HG03196 (cell line): Measurements from ENCODE around the gene STK40.

ENCODE experiments used
- ATAC-seq: cut with Tn5 transposase; IDR thresholded peaks from one replicate; pipeline ENCODE4 v1.9.1; 2021; ENCODE audit not compliant: unreplicated experiment

Gene STK40

DNA sequence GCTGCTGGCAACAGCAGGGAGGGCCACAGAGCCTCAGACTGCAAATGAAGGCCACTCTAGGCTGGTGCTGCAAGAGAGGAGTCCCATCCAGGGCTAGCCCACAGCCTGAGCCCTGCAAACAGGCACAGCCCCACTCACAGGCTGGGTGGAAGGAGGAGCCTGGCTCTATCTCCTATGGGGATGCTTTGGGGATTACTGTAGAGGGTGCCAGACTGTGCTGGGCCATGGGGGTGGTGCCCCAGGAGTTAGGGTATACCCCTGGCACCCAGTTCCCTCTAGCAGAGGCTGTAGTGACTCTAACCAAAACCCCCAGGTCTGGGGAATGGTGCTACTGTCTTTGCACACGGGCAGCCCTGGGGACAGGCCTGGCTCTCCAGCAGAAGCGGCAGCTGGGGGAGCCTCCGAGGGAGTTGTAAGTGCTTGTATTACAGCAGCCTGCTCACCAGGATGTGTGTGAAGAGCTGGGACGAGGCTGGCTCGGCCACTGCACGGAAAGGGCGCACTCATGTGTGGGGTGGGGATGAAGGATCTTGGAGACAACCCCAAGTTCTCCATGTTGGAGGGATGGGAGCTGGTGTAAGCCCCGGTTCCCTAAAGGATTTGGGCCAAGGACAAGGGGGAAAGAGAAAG, 38.9 kb downstream of the STK40 start:
- ATAC-seq = no peak

GRCh38 chr1:36345353-36345752, 40.4 kb downstream of the STK40 start:
- no peak for ATAC-seq

GRCh38 chr1:36344395-36344680, 41.4 kb downstream of the STK40 start:
- ATAC-seq = no peak

DNA sequence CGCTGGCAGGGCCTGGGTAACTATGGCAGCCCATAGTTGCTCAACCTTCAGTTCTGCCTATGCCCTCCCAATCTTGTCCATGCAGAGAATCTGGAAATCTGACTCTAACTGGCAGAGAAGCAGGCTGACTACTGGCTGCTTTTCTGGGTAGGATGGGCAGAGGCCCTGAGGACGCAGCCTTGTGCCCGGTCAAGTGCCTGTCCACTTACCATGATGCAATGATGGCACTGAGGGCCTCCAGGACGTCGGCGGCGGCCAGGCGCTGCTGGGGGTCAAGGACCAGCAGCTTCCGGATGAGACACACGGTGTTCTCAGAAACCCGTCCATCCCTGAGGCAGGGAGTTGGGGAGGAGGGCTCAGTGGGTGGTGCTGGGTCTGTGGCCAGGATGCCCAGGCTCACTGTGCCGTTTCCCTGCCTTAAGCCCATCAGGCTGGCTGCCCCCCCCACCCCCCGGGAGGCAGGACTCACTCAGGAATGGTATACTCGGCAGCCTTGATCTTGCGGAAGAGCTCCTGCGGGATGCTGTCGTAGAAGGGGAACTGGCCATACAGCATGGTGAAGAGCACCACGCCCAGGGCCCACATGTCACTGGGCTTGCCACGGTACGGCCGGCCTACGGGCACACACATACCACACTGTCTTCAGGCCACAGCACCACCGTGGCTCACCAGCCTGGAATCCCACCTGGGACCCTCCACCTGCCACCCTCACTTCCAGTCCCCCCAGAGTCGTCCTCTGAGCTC, 41.9 kb downstream of the STK40 start:
- no peak for ATAC-seq

DNA sequence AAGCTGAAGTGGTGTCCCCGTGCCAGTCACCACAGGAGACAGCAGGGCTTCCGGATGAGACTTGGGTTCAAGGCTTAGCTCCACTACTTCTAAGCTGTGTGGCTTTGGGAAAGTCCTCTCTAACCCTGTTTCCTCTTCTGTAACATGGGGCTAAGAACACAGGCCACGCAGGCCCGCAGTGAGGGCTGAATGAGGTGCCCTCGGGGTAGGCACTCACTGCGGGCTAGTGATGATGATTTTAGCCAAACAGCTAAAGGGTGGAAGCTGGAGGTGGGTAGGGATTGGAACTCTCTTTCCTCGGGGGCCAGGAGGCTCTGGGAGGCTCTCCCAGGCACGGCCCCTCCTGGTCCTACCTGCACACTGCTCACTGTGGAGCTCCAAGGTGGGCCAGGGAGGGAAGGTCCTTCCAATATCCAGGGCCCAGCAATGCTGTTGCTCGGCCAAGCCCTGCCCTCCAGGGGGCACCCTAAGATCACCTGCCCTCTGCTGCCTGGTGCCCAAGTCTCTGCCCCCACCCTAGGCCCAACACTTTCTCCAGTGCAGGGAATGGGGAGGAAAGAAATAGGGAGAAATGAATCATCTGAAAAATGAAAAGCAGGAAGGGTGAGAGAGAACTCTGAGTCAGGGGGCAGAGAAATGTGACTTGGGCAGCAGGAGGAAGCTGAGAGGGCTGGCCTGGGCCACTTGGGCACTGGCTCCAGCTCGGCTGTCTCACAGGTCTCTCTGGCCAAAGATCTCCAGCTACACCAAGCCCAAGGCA, 43.1 kb downstream of the STK40 start:
- no peak for ATAC-seq

- ATAC-seq = no peak
These were observed 44.0 kb downstream of the STK40 start for GRCh38 chr1:36341626-36342320.

DNA sequence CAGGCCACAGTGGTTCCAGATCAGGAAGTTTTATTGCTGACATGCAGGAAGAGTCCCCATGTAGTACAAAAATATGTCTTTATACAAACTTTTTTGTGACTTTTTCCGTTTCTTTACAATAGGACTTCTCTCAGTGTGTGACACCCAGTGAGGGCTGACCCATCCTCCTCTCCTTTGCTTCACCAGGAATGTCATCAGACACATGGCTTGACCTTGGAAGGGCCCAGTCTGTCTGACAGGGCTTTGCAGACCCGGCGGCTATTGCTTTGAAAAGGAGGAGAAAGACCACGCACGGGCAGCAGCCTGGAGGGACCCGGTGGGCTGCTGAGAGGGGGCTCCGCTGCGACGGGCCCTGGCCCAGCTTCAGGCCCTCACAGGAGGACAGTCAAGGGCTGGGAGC, 46.1 kb downstream of the STK40 start:
- no peak for ATAC-seq

- ATAC-seq = no peak
These were observed 46.5 kb downstream of the STK40 start for GRCh38 chr1:36339215-36339614.

DNA sequence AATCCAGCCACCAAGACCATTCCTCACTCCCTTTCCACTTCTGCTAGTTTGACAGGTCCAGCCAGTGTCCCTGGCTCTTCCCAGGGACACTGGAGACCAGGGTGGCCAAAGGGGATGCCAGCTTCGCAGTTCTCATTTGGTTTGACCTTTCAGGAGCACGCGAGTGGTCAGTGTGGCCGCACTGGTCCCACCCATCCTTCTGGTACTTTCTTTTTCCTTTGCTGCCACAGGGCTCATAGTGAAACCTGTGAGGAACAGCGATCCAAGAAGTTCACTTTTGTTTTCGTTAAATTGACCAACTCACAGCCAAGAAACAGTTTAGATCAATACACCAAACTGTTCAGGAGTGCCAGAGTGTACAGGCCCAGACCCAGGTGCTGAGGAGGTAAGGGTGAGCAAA, 47.9 kb downstream of the STK40 start:
- no peak for ATAC-seq

- ATAC-seq = no peak
These were observed 54.8 kb downstream of the STK40 start for GRCh38 chr1:36330940-36331339.

DNA sequence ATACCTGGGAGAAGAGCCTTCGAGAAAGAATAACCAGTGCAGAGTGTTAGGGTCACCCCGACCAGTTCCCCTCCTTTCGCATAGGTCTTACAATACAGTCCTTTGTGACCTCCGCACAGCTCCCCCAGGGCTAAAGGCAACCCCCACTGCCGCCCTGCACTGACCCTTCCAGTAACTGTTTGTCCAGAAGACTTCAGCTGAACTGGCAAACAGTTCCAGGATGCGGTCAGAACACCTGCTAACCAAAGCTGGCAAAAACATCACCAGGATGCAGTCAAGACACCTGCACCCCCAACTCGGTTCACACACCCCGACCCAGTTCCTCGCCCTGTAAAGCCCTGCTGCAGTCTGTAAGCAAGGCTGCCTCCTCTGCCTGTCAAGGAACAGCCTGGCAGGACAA, 55.9 kb downstream of the STK40 start:
- no peak for ATAC-seq

GRCh38 chr1:36328713-36329112, 57.0 kb downstream of the STK40 start:
- ATAC-seq = no peak

DNA sequence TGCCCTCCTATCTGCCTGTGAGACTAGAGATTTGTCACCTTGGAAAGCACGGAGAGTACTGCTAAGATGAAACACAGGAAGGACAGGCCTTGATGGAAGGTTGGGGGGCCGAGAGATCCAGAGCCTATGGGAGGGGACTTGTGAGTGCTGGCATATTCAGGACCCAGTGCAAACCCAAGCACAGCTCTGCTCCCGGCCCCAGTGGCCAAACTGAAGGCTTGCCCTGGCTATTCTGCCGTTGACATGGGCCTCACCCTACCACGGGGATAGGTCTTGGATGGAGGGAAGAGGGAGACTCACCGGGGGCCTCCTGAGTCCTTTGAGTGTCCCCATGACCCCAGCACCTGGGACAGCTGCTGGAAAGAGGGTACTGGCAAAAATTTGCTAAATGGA, 57.6 kb downstream of the STK40 start:
- ATAC-seq = no peak

- no peak for ATAC-seq
These were observed 58.2 kb downstream of the STK40 start for GRCh38 chr1:36327421-36328087.

DNA sequence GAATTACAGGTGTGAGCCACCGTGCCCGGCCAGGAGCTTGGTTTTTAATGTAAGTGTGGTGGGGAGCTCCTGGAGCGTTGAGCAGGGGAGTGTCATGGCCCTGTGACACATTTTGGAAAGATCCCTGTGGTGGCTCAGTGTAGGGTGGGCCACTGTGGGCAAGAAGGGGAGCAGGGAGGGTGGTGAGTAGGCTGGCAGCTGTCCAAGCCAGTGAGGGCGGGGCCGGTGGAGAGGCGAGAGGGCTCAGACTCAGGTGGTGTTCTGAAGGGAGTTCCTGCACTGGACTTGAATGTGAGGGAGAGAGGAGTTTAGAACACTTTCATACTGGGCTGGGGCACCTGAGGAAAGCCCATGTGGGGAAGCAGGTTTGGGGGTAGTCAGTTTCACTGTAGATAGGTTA, 59.2 kb downstream of the STK40 start:
- no peak for ATAC-seq

DNA sequence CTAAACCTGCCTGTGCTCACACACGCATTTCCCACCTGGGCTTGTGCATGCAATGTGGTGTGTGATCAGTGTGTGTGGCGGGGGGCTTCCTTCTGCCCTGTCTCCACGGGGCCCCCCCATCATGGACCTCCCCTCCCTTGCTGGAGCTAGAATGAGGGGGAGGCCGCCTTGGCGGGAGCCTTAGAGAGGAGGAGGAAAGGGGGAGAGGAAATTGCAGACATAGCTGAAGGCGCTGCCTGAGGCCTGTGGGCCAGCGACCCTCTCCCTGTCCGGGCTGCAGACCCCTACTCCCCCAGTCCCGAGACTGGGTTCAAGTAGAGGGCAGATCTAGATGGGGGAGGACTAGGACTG, 61.4 kb downstream of the STK40 start:
- no peak for ATAC-seq

- ATAC-seq = peak; percentile 44
These were observed 61.9 kb downstream of the STK40 start, which contains the start of gene EVA1B for GRCh38 chr1:36323636-36324352. EVA1B (minus strand) TSS chr1:36323645; CDS start chr1:36323037, 608 bp downstream.

DNA sequence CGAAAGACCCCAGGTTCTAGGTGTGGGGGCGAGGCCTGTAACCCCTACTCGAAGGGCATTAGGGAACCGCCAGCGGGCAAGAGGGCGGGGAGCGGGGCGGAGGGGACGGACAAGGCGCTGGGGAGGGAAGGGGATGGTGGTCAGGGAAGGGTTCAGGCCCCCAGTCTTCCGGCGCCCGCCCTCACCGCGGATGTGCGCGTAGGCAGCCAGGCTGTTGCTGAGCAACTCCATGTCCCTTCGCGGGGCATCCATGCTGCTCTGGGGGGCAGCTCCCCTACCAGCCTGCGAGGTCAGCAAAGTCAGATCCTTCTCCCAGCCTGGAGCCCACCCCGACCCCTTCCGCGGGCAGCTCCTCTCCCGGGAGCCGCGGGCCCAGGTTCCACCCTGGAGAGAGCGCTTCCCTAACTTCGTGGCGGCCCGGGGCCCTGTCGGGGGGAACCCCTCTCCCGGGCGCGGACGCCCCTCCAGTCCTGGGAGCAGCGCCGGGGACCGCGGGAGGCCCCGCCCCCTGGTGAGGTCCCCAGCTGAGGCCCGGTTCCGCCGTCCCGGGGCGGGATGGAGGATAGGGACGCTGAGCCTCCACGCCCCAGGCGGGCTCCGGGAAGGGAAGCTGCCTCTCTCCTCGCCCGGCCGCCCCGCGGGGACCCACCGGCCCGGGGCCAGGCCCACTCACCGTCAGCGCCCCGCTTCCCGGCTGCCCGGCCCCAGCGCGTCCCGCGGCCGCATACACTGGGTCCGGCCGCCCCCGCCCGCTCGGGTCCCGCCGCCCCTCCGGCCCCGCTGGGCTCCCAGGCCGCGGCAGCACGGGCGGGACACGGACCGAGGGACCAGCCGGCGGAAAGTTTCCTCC, 62.7 kb downstream of the STK40 start:
- ATAC-seq = peak; percentile 16

GRCh38 chr1:36322041-36322785, 63.5 kb downstream of the STK40 start:
- ATAC-seq = no peak
